HG03439 (cell line): ENCODE results near the gene DNAH17.

Experiments
- ATAC-seq: cut with Tn5 transposase; IDR thresholded peaks from one replicate; pipeline ENCODE4 v1.9.1; 2021; ENCODE audit warnings: mild to moderate bottlenecking, moderate library complexity; ENCODE audit not compliant: unreplicated experiment

Gene DNAH17

GRCh38 chr17:78605429-78605828 is 28.2 kb upstream of the DNAH17 start:
- ATAC-seq, result no peak

GRCh38 chr17:78602246-78602645 is 25.1 kb upstream of the DNAH17 start:
- ATAC-seq, result no peak

- no peak for ATAC-seq
Measured at GRCh38 chr17:78601577-78602190, 24.5 kb upstream of the DNAH17 start.

- no peak for ATAC-seq
Measured at GRCh38 chr17:78600181-78600721, 23.1 kb upstream of the DNAH17 start.

GRCh38 chr17:78599419-78599818 is 22.2 kb upstream of the DNAH17 start:
- ATAC-seq, result no peak

- ATAC-seq, result no peak
Measured at GRCh38 chr17:78598013-78598471, 20.8 kb upstream of the DNAH17 start.

GRCh38 chr17:78596871-78597764 is 19.9 kb upstream of the DNAH17 start:
- no peak for ATAC-seq

GRCh38 chr17:78595135-78595810 is 18.1 kb upstream of the DNAH17 start:
- no peak for ATAC-seq

- ATAC-seq, result no peak
Measured at GRCh38 chr17:78592991-78593329, 15.8 kb upstream of the DNAH17 start.

GRCh38 chr17:78591263-78591671 is 14.1 kb upstream of the DNAH17 start:
- ATAC-seq, result no peak

GRCh38 chr17:78589885-78590284 is 12.7 kb upstream of the DNAH17 start:
- ATAC-seq, result no peak

GRCh38 chr17:78589031-78589675 is 12.0 kb upstream of the DNAH17 start:
- no peak for ATAC-seq

- no peak for ATAC-seq
Measured at GRCh38 chr17:78588258-78589030, 11.2 kb upstream of the DNAH17 start.

GRCh38 chr17:78585006-78585630 is 7.9 kb upstream of the DNAH17 start:
- no peak for ATAC-seq

- ATAC-seq, result no peak
Measured at GRCh38 chr17:78583091-78583490, 5.9 kb upstream of the DNAH17 start.

GRCh38 chr17:78581304-78581703 is 4.1 kb upstream of the DNAH17 start:
- ATAC-seq, result no peak

GRCh38 chr17:78580277-78580804 is 3.1 kb upstream of the DNAH17 start:
- no peak for ATAC-seq

- ATAC-seq, result no peak
Measured at GRCh38 chr17:78576389-78577112, 645 bp downstream of the DNAH17 start.

GRCh38 chr17:78575899-78576298 is 1.3 kb downstream of the DNAH17 start:
- no peak for ATAC-seq
